ENCODE measurements around the gene PHF21B. TPM values are rescaled to one million over a fixed set of nuclear protein-coding genes. Genes with fewer than 3 reads are reported as not detected.
A peak's percentile ranks its signal among the peaks of the same experiment; 100 is the strongest.

PHF21B gene
- total RNA-seq, 4 donors from 2014 or later, result not detected

- Histone ChIP-seq H3K27ac (no peak overlapping the region), H3K27me3 (peaks cover 15% of the 10 kb centered on the region), H3K4me3 (no peak overlapping the region), H3K9me3 (peaks cover 12% of the 10 kb centered on the region), H3K36me3 (no peaks in the 10 kb centered on the region), H3K4me1 (no peaks in the 10 kb centered on the region)
- TF ChIP-seq POLR2A (IDR thresholded peaks at IDR 0.05) (no peak), CTCF (IDR thresholded peaks at IDR 0.05) (no peak), POLR2AphosphoS5 (IDR thresholded peaks at IDR 0.05) (no peak), EP300 (IDR thresholded peaks at IDR 0.05) (no peak)
- peak; percentile 26 to 48 for DNase-seq (ENCODE audit: low spot score in 2 of 2)
- WGBS, result 93% methylated on average over 6 of the region's 6 CpGs
Observed at GRCh38 chr22:44898236-44898635, 111.6 kb downstream of the PHF21B start.

- no peaks in the 10 kb centered on the region for H3K4me1 ChIP-seq
- TF ChIP-seq CTCF (IDR thresholded peaks at IDR 0.05) (no peak), POLR2A (IDR thresholded peaks at IDR 0.05) (no peak), EP300 (IDR thresholded peaks at IDR 0.05) (no peak), POLR2AphosphoS5 (IDR thresholded peaks at IDR 0.05) (no peak)
- 87% methylated on average over 20 of the region's 23 CpGs for WGBS
- no peaks in the 10 kb centered on the region for H3K36me3 ChIP-seq
- H3K27ac ChIP-seq, result no peak overlapping the region
- peaks cover 5% of the 10 kb centered on the region for H3K9me3 ChIP-seq
- H3K27me3 ChIP-seq, result peaks cover 21% of the 10 kb centered on the region
- DNase-seq (ENCODE audit: low spot score in 2 of 2), result peak; percentile 40 to 52
- no peak overlapping the region for H3K4me3 ChIP-seq
Observed at GRCh38 chr22:44895296-44896055, 114.3 kb downstream of the PHF21B start.

- Histone ChIP-seq H3K4me3 (no peak overlapping the region), H3K4me1 (no peaks in the 10 kb centered on the region), H3K36me3 (no peaks in the 10 kb centered on the region), H3K9me3 (no peaks in the 10 kb centered on the region), H3K27ac (no peak overlapping the region), H3K27me3 (peaks cover 21% of the 10 kb centered on the region)
- 65% methylated on average over 10 of the region's 14 CpGs for WGBS
- DNase-seq (ENCODE audit: low spot score in 2 of 2), result peak; percentile 41 to 73
- no peak for TF ChIP-seq POLR2AphosphoS5 (IDR thresholded peaks at IDR 0.05)
- TF ChIP-seq POLR2A (IDR thresholded peaks at IDR 0.05), result no peak
- TF ChIP-seq CTCF (IDR thresholded peaks at IDR 0.05), result no peak
- TF ChIP-seq EP300 (IDR thresholded peaks at IDR 0.05), result no peak
Observed at GRCh38 chr22:44894782-44895181, 115.0 kb downstream of the PHF21B start.

GRCh38 chr22:44894321-44894720, 115.5 kb downstream of the PHF21B start:
- WGBS, result 93% methylated on average over 6 of the region's 12 CpGs
- DNase-seq (ENCODE audit: low spot score in 2 of 2), result peak; percentile 39 to 67
- Histone ChIP-seq H3K4me1 (no peaks in the 10 kb centered on the region), H3K9me3 (no peaks in the 10 kb centered on the region), H3K27me3 (peaks cover 21% of the 10 kb centered on the region), H3K27ac (no peak overlapping the region), H3K36me3 (no peaks in the 10 kb centered on the region), H3K4me3 (no peak overlapping the region)
- TF ChIP-seq EP300 (IDR thresholded peaks at IDR 0.05) (no peak), POLR2AphosphoS5 (IDR thresholded peaks at IDR 0.05) (no peak), POLR2A (IDR thresholded peaks at IDR 0.05) (no peak), CTCF (IDR thresholded peaks at IDR 0.05) (no peak)

GRCh38 chr22:44893731-44894080, 116.1 kb downstream of the PHF21B start:
- Histone ChIP-seq H3K36me3 (no peaks in the 10 kb centered on the region), H3K9me3 (no peaks in the 10 kb centered on the region), H3K4me1 (no peaks in the 10 kb centered on the region), H3K27ac (no peak overlapping the region), H3K27me3 (peaks cover 21% of the 10 kb centered on the region), H3K4me3 (no peak overlapping the region)
- peak; percentile 27 to 32 for DNase-seq (ENCODE audit: low spot score in 2 of 2)
- WGBS, result 59% methylated on average over 7 of the region's 7 CpGs
- no peak for TF ChIP-seq POLR2A (IDR thresholded peaks at IDR 0.05)
- TF ChIP-seq CTCF (IDR thresholded peaks at IDR 0.05), result no peak
- TF ChIP-seq EP300 (IDR thresholded peaks at IDR 0.05), result no peak
- no peak for TF ChIP-seq POLR2AphosphoS5 (IDR thresholded peaks at IDR 0.05)

All from suprapubic skin (tissue), 4 donors.